Caki2 (cell line): ENCODE results near the gene SPAG4. TPM values are rescaled to one million over a fixed set of nuclear protein-coding genes. Genes with fewer than 3 reads are reported as not detected.
A peak's percentile ranks its signal among the peaks of the same experiment; 100 is the strongest.

ENCODE experiments used
- DNase-seq: peaks from one replicate; pipeline ENCODE4 v3.0.0-alpha.2; 2015; ENCODE audit warnings: low read depth
- in situ Hi-C: cut with HindIII; loops from 2 replicates; pipeline ENCODE4 v1.10.0; 2016; ENCODE audit warnings: low sequenced_read_pairs, low pct_unique_long_range_greater_than_20kb, mixed read lengths
- total RNA-seq: library from RNA; depleted of rRNA; stranded (reverse); fragments of >200 nt; shearing (Covaris generic); gene quantifications from 2 replicates; pipeline ENCODE4 v1.2.3, GENCODE V29; 2014; ENCODE audit warnings: low replicate concordance; rRNA removed

Gene SPAG4, protein sequence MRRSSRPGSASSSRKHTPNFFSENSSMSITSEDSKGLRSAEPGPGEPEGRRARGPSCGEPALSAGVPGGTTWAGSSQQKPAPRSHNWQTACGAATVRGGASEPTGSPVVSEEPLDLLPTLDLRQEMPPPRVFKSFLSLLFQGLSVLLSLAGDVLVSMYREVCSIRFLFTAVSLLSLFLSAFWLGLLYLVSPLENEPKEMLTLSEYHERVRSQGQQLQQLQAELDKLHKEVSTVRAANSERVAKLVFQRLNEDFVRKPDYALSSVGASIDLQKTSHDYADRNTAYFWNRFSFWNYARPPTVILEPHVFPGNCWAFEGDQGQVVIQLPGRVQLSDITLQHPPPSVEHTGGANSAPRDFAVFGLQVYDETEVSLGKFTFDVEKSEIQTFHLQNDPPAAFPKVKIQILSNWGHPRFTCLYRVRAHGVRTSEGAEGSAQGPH
- 40.6 and 79.6 TPM in 2 replicates for total RNA-seq

DNA sequence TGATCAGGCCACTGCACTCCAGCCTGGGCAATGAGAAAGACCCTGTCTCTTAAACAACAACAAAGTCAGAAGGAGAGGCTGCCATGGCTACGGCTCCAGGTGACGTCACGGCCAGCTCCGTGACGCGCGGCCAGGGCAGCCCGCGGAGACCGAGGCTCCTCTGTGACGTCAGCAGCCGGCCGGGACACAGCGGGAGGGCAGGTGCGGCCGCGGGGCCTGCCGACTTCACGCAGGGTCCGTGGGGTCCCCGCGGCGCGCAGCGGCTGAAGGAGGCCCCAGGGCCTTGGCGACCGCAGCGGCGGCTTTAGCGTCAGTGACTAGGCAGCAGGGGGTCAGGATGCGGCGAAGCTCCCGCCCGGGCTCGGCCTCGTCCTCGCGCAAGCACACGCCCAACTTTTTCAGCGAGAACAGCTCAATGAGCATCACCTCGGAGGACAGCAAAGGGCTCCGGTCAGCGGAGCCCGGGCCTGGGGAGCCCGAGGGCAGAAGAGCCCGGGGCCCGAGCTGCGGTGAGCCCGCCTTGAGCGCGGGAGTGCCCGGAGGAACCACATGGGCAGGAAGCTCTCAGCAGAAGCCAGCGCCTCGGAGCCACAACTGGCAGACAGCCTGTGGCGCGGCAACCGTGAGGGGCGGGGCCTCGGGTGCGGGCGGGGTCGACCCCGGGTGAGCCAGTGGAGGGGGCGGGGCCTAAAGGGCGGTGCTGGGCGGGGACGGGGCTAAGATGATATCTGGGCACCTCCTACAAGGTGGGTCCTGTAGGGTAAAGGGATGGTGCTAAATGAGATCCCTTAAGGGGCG lies at the start of gene SPAG4:
SPAG4 (plus strand) TSS at position 163 of the 798 bp plus-strand sequence; CDS start at position 338, 175 bp downstream.
- in situ Hi-C loops, result no loop called here
- no peak for DNase-seq

DNA sequence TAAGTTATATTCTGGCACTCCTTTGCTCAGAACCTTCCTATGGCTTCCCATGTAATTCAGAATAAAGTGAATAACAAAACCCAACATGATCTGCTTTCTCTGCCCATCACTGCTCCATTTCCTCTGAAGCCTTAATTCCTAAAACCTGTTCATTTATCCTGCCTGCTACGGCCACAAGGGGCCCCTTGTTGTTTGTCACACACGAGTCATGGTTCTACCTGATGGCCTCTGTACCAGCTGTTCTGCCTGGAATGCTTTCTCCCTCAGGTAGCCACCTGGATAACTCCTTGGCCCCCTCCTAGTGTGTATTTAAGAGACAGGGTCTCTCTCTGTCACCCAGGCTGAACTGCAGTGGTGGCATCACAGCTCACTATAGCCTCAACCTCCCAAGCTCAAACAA lies 47.0 kb upstream of the SPAG4 start:
- in situ Hi-C loops, result no loop called here
- DNase-seq, result peak; percentile 31

DNA sequence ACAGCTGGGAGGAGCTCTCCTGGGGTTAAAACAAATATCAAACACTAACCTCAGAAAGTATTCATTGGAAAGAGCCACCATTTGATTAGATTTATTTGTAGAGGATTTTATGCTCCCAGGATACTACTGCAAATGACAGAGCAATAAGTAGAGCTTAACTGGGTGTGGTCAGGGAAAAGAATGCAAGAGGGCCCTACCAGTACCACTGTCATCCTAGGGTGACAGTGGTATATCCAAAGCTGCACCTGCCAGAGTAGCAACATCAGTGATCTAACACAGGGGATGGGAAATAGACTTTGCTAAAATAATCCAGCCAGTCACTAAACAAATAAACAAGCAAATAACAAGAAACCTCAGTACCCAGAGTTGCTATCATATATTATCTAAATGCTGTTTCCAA lies 44.1 kb upstream of the SPAG4 start:
- in situ Hi-C loops, result no loop called here

DNA sequence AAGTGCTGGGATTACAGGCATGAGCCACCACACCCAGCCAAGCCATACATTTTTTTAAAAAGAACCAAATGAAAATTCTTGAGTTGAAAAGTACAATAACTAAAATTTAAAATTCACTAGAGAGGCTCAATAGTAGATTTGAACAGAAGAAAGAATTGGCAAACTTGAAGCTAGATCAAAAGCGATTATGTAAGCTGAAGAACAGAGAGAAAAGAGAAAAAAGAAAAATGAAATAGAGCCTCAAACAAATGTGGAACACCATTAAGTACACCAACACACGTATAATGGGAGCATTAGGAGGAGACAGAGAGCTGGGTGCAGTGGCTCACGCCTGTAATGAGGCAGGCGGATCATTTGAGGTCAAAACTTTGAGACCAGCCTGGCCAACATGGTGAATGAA lies 42.8 kb upstream of the SPAG4 start:
- in situ Hi-C loops, result no loop called here
- no peak for DNase-seq

More for the DNA sequence above, 44.1 kb upstream of the SPAG4 start:
- no peak for DNase-seq

DNA sequence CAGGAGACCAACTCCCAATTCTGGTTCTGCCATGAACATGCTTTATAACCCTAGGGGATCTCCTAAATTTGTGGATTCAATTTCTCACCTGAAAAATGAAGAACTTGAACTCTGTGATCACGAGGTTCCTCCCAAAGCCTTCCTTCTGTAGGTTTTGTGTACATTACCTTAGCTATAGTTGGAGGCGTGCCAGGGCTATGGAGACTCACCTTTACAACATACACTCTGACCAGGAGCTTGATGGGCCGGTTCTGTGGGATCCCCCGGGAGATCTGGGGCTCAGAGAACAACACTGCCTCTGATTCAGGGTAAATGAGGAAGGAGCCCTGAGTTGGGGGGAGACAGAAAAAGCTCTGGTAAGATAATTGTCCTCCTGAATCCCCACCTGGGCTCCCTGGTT lies 39.7 kb upstream of the SPAG4 start:
- in situ Hi-C loops, result no loop called here
- no peak for DNase-seq

DNA sequence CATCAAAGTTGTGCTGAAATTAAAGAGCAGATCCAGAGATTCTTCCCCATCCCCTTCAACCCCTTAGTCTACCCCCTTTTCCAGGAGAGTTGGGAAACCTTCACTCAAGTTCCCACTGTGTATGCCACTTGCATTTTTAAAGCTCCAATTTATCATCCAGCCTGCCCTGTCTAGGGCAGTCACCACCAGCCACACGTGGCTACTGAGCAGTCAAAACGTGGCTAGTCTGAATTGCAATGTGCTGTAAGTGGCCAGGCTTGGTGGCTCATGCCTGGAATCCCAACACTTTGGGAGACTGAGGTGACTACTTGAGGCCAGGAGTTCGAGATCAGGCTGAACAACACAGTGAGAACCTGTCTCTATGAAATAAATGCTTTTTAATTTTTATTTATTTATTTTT lies 38.8 kb upstream of the SPAG4 start:
- no peak for DNase-seq
- in situ Hi-C loops, result no loop called here

DNA sequence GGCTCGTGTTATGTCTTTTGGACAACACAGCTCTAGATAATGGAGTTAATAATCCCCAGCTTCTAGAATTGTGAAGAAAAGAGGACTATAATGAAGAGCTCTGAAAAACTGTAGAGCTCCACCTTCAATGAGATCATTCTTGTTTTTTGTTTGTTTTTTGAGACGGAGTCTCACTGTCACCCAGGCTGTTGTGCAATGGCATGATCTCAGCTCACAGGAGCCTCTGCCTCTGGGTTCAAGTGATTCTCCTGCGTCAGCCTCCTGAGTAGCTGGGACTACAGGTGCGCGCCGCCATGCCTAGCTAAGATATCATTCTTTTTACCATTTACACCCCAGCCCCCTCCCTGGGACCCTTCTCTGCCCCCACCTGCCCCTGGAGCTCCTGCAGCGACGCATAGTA lies 37.2 kb upstream of the SPAG4 start:
- no peak for DNase-seq
- in situ Hi-C loops, result no loop called here

DNA sequence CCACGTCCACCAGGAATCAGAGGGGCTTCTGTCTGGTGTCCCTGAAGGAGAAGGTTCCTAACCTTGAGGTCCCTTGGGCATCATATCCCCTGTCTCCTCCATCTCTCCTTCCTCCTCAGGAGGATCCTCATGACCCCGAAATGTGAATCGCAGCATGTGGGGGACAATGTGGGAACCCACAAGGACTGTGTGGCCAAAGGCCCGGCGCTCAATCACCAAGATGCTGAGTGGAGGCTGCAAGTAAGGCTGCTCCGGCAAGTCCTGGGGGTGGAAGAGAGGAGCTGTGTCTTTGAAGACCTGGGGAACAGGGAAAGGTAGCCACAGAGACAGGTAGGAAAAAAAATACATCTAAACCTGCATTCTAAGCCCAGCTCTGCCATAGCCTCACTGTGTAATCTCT lies 36.4 kb upstream of the SPAG4 start:
- in situ Hi-C loops, result no loop called here
- DNase-seq, result no peak

DNA sequence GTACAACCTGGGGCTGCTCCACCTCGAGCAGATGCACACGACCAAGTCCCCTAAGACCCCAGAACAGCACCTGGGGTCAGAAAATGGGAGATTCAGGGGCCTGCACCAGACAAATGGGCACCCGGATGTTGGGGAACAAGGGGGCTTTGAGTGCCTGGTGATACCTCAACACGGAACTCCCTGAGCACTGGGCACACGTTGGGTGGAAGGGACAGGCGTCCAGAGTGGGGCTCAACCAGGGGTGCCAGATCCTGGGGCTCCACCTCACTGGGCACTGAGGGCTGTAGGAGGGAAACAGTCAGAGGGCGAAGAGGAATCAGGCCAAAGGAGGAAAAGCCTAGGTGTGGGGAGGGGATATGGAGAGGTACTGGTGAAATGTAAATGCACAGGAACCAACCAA lies 33.5 kb upstream of the SPAG4 start:
- no peak for DNase-seq
- in situ Hi-C loops, result no loop called here

DNA sequence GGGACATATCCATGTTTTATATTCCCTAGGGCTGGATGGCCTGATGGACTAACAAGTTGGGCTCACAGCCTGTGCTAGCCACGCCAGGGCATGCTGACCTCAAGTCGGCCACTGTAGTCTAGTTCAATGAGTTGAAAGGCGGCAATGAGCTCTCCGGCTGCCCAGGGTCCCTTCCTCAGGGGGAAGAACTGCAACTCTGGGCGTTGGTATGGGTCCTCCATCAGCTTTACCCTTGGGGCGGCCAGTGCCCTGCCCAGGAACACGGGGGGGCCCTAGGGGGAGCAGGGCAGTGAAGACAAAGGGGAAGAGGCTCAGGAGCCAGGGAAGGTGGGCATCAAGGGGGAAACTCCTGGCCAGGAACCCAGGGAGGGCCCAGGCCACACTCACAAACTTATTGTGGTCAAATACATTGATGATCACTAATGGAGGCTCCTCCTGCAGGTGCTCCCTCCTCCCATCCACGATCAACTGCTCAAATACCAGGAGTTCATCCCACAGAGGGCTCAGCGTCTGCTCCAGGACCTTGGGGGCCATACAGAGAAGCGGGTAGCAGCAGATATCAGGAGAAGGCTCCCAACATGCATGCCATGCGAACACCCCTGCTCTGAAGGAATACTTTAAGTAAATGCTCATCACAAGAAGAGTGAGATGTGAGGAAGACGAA lies 32.8 kb upstream of the SPAG4 start:
- in situ Hi-C loops, result no loop called here
- no peak for DNase-seq

DNA sequence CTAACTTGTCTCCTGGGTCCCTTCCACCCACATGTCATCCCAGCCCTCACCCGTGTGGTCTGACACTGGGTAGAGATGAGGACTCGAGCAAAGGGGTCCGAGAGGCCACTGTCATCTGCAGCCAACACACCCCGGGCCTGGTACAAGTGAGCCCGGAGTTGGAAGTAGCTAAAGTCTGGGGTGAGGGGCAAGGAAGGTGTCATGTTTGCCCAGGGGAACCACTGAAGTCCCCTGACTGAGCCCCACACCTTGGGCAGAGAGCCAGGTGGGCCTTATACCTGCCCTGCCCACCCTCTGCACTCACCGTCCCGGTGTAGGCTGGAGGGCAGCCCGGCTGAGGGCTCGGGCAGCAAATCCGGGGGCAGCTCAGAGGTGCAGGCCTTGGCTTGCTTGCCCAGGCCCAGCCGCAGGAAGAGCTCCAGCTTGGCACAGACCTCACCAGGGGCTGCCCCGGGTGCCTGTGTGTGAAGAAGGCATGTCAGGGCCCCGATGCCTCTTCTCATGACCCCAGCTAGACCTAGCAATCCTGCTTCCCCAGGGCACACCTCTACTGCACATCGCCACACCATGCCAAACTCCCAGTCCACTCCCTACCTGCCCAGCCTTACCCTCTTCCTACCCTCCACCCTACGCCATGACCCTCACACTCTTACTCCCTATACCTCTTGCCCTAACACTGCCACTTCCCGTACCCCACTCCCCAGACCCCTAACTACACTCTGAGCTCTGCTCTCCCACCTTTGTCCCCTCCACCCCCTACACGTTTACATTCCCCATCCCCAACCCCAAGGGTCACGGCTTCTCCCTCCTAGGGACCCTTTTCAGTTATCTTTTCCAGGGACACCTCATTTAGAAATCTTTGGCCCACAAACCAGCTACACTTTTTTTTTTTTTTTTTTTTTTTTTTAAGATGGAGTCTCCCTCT lies 31.7 kb upstream of the SPAG4 start:
- in situ Hi-C loops, result no loop called here
- no peak for DNase-seq

DNA sequence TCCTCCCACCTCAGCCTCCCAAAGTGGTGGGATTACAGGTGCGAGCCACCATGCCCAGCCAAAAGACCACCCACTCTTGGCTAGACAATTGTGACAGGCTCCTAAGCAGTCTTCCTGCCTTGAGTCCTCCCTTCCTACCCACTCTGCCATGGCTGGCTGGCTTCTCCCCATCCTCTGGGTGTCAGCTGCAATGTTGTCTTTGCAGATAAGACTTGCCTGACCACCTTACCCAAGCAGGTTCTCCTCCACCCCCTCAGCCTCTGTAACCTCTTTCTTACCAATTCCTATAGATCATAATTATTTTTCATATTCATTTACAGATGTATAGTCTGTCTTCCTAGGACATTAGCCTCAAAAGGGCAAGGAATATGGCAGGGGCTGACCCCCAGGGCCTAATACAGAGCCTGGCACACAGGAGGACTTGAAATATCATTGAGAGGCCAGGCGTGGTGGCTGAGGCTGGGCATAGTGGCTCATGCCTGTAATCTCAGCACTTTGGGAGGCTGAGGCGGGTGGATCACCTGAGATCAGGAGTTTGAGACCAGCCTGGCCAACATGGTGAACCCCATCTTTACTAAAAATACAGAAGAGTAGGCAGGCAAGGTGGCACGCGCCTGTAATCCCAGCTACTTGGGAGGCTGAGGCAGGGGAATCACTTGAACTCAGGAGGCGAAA lies 28.7 kb upstream of the SPAG4 start:
- in situ Hi-C loops, result no loop called here
- no peak for DNase-seq

DNA sequence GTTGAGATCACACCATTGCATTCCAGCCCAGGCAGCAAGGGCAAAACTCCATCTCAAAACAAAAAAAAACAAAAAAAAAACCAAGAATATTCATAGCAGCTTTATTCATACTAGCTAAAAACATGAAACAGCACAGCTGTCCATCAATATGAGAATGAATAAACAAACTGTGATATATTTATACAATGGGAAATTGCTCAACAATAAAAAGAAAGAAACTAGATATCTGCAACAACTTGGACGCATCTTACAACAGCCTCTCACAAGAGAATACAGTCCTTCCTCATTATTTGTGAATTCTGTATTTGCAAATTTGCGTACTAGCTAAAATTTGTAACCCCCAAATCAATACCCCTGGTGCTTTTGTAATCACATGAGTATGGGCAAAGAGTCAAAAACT lies 28.2 kb upstream of the SPAG4 start:
- DNase-seq, result no peak
- in situ Hi-C loops, result no loop called here

DNA sequence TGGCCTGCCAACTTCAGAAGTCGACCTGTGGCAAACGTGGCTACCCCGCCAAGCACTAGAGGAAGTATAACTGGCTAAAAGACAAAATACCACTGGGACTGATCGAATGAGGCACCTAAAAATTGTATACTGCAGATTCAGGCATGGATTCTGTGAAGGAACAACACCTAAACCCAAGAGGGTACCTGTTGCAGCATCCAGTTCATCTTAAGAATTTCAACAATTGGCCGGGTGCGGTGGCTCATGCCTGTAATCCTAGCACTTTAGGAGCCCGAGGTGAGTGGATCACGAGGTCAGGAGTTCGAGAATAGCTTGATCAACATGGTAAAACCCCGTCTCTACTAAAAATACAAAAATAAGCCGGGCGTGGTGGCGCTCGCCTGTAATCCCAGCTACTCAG lies 27.2 kb upstream of the SPAG4 start:
- no peak for DNase-seq
- in situ Hi-C loops, result no loop called here

DNA sequence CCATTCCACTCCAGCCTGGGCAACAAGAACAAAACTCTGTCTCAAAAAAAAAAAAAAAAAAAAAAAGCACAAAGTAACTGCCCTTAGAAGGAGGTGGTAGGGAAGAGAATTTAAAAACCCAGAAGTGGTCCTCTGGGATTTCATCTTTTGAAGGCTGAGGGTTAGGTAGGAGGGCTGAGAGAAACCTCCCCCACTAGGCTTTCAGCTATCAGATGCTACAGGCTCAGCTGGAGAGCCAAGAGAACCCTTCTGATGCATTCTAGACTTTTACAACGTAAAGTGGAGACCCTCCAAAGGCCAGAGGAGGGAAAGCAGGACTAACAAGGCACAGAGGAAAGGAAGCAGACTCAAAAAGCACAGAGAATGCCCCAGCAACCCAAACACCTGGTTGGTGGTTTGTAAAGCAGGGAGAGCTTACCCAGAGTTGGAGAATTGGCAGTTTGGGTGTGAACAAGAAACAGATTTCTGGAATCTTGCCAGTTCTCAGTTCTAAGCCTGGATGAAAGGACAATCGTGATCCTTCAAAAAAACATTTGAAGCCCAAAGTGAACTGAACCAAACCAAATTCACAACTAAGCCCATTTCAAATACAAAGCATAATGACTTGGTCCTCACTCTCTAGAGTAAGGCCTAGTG lies 23.2 kb upstream of the SPAG4 start:
- DNase-seq, result no peak
- in situ Hi-C loops, result no loop called here

DNA sequence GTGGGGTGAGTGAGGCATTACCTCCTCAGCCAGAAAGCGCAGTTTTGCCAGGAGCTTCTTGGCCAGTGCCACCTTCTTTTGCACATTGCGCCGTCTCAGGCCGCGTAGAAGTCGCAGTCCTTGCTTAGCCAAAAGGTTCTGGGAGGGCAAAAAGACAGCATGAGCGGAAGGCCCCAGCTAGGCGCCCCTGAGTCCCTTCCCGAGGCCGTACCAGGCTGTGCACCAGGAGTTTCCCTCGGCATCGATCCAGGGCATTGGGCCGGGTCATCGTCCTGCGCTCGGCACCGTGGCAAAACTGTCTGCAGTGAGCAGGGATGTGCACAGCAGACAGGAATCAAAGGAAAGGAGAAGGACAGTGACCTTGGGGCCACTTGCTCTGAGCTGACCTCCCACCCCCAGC lies 20.2 kb upstream of the SPAG4 start:
- in situ Hi-C loops, result no loop called here

DNA sequence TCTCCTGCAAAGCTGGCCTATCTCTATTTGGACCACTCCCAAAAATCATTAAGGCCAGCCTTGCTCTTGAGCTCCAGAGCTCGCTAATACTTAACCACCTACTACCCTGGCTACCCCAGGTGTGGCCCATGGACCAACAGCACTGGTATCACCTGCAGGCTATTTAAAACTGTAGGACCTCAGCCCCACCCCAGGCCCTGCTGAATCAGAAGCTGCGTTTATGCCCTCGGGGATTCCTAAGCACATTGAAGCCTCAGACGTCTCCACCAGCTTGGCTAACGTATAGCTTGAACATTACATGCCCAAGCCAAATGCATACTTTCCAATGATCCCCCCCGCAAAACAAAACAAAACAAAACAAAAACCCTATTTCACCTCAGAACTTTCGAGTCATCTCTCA lies 19.7 kb upstream of the SPAG4 start:
- in situ Hi-C loops, result no loop called here
- DNase-seq, result no peak

More for the DNA sequence above, 20.2 kb upstream of the SPAG4 start:
- no peak for DNase-seq
